Measurements from ENCODE around the gene LASP1. TPM values are rescaled to one million over a fixed set of nuclear protein-coding genes. Genes with fewer than 3 reads are reported as not detected.

The LASP1 gene
- total RNA-seq, 4 donors from 2014 or later, result 69.3 to 77.5 (median 71.1) TPM

- TF ChIP-seq, protein P1, sequence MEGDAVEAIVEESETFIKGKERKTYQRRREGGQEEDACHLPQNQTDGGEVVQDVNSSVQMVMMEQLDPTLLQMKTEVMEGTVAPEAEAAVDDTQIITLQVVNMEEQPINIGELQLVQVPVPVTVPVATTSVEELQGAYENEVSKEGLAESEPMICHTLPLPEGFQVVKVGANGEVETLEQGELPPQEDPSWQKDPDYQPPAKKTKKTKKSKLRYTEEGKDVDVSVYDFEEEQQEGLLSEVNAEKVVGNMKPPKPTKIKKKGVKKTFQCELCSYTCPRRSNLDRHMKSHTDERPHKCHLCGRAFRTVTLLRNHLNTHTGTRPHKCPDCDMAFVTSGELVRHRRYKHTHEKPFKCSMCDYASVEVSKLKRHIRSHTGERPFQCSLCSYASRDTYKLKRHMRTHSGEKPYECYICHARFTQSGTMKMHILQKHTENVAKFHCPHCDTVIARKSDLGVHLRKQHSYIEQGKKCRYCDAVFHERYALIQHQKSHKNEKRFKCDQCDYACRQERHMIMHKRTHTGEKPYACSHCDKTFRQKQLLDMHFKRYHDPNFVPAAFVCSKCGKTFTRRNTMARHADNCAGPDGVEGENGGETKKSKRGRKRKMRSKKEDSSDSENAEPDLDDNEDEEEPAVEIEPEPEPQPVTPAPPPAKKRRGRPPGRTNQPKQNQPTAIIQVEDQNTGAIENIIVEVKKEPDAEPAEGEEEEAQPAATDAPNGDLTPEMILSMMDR (IDR thresholded peaks at IDR 0.05), result no peak
- TF ChIP-seq POLR2A (IDR thresholded peaks at IDR 0.05), result no peak
- no peaks in the 10 kb centered on the region for H3K9me3 ChIP-seq
- no peak for DNase-seq
- no peaks in the 10 kb centered on the region for H3K27me3 ChIP-seq
- H3K27ac ChIP-seq, result no peak overlapping the region
- 95% methylated on average over 10 of the region's 10 CpGs for WGBS, 2 donors
- peaks cover 8 to 39% of the 10 kb centered on the region in 2 donors for H3K4me1 ChIP-seq
- intact Hi-C loops (cut with DNase I), result no loop called here
- H3K36me3 ChIP-seq, result no peaks in the 10 kb centered on the region
- no peak overlapping the region for H3K4me3 ChIP-seq (replicated peaks in 1 of 3)
Observed at GRCh38 chr17:38905375-38905774, 35.5 kb downstream of the LASP1 start.

DNA sequence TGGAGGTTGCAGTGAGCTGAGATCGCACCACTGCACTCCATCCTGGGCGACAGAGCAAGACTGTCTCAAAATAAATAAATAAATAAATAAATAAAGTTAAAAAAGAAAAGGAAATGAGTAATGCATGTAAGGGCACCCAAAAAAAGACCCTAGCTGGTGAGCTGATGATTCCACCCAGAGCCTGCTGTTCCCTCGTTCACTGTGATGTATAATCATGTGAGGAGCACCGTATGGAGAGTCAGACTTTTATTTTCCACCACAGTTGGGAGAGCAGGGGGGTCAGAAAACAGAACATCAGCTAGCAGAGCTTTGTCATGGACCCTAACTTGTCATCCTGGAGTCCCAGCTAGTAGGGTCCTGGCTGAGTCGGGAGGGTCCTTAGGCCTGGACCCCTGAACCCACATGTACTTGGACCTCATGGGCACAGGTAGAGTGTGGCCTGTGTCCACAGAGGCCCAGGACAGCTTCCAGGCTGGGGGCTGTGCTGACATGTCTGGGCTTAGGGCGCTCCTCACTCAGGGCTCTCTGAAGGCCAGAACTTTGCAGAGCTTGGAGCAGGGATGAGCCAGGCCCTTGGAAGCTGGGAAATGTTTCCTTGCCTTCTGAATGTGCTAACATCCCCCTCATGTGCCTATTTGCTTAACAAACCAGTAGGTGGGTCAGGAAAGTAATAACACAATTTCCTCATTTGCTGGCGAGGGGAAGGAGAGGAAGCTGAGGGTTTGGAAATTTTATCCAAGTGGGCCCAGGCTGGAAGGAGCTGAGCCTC, 36.8 kb downstream of the LASP1 start:
- WGBS, 2 donors, result 77 to 81% methylated on average over 6 of the region's 7 CpGs
- TF ChIP-seq, protein P1 (IDR thresholded peaks at IDR 0.05), result no peak
- TF ChIP-seq POLR2A (IDR thresholded peaks at IDR 0.05), result no peak
- Histone ChIP-seq H3K27me3 (no peaks in the 10 kb centered on the region), H3K27ac (no peak overlapping the region), H3K9me3 (no peaks in the 10 kb centered on the region), H3K4me1 (peaks cover 0 to 27% of the 10 kb centered on the region in 2 donors), H3K36me3 (no peaks in the 10 kb centered on the region), H3K4me3 (replicated peaks in 1 of 3) (no peak overlapping the region)
- no peak for DNase-seq
- intact Hi-C loops (cut with DNase I), result no loop called here

GRCh38 chr17:38907930-38908675, 38.2 kb downstream of the LASP1 start:
- no peak overlapping the region for H3K4me3 ChIP-seq (replicated peaks in 1 of 3)
- no peaks in the 10 kb centered on the region for H3K27me3 ChIP-seq
- WGBS, 2 donors, result 73 to 83% methylated on average over 11 to 14 of the region's 15 CpGs
- TF ChIP-seq, protein P1 (IDR thresholded peaks at IDR 0.05), result no peak
- TF ChIP-seq POLR2A (IDR thresholded peaks at IDR 0.05), result no peak
- peak overlapping the region in 2 of 3 donors; percentile 28 to 55 for H3K27ac ChIP-seq
- DNase-seq, result no peak
- no peaks in the 10 kb centered on the region for H3K36me3 ChIP-seq
- H3K9me3 ChIP-seq, result no peaks in the 10 kb centered on the region
- intact Hi-C loops (cut with DNase I), result no loop called here
- peaks cover 4 to 28% of the 10 kb centered on the region in 2 donors for H3K4me1 ChIP-seq

GRCh38 chr17:38908676-38909181, 38.9 kb downstream of the LASP1 start:
- no peak overlapping the region for H3K4me3 ChIP-seq (replicated peaks in 1 of 3)
- no peaks in the 10 kb centered on the region for H3K36me3 ChIP-seq
- intact Hi-C loops (cut with DNase I), result no loop called here
- TF ChIP-seq, protein P1 (IDR thresholded peaks at IDR 0.05), result no peak
- TF ChIP-seq POLR2A (IDR thresholded peaks at IDR 0.05), result no peak
- peaks cover 4 to 30% of the 10 kb centered on the region in 2 donors for H3K4me1 ChIP-seq
- H3K9me3 ChIP-seq, result no peaks in the 10 kb centered on the region
- no peak for DNase-seq
- no peaks in the 10 kb centered on the region for H3K27me3 ChIP-seq
- H3K27ac ChIP-seq, result peak overlapping the region in 2 of 3 donors; percentile 28 to 55
- WGBS, 2 donors, result 35 to 54% methylated on average over 8 of the region's 8 CpGs

All from thyroid gland (tissue), 4 donors.